HG02840 (cell line): ENCODE measurements around the gene EXOC4.

Experiments used
- ATAC-seq: cut with Tn5 transposase; IDR thresholded peaks from one replicate; pipeline ENCODE4 v1.9.1; 2021; ENCODE audit warnings: mild to moderate bottlenecking, moderate library complexity, moderate number of reproducible peaks; ENCODE audit not compliant: unreplicated experiment, low FRiP score

The EXOC4 gene

DNA sequence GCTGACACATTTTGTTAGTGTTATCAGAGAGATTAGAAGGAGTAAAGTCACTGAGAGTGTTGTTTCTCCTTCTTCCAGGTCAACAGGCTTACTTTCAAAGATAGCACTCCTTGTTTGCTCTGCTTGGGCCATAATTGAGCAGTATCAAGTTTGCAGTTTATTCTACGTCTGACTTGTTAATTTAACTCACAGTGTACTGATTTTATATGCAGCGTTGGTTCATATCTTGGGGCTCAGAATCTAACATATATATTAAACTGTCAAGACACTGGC is 430.2 kb downstream of the EXOC4 start:
- no peak for ATAC-seq

DNA sequence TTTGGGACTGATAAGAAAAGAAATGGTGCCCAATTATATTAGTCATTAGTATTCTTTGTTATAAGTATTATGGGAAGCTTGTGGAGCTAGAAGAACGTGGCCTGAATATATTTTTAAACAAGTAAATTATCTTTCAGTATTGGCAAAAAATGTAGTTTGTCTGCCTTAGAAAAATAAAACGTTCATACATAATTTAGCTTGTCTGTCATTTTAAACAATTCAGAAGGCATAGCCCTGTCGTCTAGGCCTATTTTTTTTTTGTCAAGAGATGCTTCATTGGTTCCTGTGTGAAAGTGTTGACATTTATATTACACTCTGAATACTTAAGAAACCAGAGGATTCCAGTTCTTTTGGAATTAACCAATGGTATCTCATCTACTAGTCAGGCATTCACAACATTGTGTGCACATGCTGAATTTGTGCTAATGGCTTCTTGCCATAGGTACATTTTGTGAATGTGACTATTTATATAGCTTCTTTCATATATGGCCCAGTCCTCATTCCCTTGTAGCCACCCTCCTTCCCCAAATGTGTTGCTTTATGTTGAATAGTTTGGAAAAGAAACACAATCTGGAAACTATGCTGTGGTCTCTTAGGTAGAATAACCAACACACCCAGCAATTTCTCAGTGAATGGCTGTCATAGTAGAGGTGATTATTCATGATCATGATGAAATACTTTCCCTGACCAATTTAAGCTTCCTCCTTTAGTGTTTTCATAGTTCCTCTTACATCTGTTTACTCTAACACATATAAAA is 435.8 kb downstream of the EXOC4 start:
- no peak for ATAC-seq

DNA sequence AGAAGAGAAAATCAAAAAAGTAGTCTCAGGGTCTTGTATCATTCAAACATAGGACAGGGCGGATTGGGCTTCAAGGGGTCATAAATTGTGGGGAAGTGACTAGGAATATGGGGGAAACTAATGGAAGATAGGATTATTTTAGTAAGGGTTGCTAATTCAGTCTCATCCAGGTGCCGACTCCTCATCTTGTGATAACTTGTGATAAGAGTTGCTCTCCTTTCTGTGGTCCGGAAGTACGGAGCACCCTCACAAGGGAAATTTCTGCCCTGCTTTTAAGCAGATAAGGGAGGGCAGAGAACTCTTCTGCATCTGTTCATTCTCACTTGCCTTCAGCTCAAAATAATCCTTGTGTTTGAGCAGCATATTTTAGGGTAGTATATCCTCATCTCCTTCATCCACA is 437.9 kb downstream of the EXOC4 start:
- ATAC-seq = no peak

DNA sequence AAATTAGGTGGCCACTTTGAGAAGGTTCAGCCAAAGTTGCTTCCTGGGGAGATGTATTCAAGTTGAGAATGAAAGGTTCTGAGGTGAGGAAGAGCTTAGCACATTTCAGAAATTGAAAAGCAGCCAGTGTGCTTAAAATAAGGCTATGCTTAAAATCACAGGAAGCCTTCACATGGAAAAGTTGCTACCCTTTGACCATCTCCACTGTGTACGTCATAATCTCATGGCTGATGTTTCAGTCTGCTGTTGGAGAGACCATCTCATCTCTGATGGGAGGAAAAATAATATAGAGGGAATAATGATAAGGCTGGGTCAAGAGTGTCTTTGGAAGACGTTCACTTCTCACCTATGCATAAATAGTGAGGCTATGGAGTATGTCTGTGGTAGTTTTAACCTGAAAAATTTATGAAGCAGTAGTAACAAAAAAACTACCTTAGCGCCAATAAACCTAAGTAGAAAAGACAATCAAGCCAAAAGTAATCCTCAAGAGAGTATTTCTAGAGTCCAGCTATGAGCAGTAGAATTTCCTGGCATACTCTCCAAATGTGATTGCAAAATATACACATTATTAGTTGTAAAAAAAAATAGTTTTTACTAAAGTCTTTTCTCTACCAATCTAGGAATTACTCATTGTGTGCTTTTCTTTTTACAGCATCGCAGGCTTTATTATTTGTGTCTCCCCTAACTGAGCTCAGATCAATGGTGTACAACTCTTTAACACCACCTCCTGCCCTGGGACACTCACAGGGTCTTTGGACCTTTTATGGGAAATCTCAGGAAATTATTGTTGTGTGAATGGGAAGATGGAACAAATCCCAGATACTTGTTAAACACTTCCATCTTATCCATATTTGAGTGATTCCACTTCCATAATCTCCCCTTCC is 439.1 kb downstream of the EXOC4 start:
- no peak for ATAC-seq

DNA sequence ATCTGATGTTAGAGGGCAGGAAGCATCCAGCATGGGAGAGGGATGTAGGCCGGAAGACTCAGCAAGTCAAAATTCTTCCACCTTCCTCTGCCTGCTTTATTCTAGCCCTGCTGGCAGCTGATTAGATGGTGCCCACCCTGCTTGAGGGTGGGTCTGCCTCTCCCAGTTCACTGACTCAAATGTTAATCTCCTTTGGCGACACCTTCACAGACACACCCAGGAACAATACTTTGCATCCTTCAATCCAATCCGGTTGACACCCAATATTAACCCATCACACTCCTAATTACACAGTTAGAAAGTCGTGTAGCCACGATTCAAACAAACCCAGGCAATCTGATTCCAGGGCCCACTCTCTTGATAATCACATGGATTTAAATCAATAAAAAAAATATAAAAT is 440.4 kb downstream of the EXOC4 start:
- ATAC-seq = no peak

DNA sequence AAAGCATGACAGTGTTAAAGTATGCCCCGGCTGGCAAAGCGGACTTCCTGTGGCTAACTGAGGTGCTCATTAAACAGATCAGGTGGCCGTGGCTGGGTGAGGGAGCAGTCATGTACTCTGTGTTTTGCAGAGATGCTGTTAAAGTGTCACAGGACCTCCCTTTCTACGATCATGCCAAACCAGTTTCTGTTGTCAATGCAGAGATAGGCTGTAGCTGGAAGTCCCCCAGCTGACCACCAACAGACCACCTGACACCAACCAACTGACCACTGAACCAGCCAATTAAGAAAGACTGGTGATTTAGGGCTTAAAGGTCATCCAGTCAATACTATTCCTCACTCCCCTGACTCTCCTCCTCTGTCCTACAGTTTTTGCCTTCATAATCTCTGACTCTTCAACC is 443.2 kb downstream of the EXOC4 start:
- no peak for ATAC-seq

DNA sequence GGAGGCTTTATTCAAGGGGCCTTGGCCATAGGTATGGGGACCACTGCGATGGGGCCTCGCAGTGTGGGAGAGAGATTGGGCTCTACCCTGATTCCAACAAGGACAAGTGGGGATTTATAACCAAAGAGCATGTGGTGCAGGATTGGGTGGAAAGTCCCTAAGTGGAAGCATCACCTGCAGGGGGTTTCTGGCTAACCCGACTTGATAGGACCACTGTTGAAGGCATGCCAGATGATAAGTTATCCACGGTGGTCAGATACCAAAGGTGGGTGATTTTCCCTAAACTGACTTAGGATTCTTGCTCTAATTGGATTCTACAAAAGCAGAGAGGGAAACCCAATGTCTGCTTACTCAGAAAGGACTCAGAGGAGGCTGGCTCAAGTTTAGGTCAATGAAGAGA is 444.7 kb downstream of the EXOC4 start:
- ATAC-seq = no peak

DNA sequence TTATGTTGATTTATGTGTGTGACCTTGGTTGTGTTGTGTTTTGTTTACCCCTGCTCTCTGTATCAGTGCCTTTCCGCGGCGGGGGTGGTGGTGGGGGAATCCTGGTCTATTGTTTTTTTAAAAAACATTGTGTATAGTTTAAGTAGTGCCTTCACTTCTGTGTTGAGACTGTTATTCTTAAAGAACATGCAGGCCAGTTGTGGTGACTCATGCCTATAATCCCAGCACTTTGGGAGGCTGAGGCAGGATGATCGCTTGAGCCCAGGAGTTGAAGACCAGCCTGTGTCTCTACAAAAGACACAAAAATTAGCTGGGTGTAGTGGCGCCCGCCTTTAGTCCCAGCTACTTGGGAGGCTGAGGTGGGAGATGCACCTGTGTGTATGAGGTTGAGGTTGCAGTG is 445.2 kb downstream of the EXOC4 start:
- ATAC-seq = no peak

DNA sequence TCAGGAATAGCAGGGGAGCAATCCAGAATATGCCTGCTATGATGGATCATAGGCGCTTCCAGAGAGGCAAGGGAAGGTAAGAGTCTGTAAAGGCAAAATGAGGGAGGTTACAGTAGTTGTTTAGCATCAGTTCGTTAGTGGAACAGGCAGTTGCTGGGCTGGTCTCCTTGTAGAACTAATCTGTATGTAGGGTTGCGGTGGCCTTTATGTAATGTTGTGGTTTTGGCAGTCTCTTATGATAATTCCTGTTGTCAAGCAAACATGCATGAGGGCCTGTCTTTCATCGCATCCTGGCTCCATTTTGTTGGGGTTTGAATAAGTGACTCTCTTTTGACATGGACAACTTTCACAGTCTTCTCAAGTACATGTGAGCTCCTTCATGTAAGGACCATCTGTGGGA is 446.5 kb downstream of the EXOC4 start:
- no peak for ATAC-seq

DNA sequence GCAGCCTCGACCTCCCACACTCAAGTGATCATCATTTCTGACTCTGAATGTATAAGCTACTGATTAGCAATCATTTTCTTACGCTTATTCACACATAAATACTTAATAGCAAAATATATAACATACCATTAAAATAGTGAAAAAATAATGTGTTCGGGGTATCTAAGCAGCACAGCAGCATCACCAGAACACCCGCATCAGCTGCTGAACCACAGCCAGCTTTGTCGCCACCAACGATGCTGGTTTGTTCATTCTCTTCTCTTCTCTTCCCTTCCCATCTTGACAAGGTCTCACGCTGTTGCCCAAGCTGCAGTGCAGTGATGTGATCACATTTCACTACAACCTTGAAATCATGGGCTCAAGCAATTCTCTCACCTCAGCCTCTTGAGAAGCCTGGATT is 449.2 kb downstream of the EXOC4 start:
- no peak for ATAC-seq

DNA sequence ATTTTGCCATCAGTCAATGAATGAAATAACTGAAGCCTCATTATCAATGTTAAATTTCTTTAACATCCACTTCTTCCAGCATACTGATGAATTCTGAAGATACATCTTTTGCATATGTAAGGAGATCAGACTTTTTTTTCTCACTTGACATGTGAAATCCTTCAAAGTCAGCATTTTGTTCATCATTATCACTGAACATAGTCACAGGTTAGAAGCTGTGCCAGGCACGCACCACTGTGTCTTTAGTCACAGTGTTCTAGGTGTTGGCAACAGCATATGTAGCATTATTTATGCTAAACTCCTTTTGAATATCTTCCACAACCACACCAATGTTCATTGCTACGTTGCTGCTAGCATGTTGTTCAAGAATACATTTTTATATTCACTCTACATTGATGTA is 450.1 kb downstream of the EXOC4 start:
- no peak for ATAC-seq

DNA sequence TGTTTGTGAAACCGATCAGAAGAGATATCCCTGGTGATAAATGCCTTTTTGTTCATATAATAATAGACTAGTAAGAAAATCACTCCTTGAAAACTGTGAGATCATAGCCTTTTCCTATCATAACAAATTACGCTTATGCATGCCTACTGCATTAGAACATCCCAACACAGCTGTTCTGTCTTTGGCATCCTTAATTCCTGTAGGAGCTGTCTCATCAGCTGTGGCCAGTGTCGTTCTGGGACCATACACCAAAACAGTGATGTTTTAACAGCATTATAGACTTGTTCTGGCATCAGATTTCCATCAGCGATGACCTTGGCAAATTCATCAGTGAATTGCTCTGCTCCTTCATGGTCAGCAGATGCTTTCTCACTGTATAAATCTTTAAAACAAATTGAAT is 450.7 kb downstream of the EXOC4 start:
- ATAC-seq = no peak

DNA sequence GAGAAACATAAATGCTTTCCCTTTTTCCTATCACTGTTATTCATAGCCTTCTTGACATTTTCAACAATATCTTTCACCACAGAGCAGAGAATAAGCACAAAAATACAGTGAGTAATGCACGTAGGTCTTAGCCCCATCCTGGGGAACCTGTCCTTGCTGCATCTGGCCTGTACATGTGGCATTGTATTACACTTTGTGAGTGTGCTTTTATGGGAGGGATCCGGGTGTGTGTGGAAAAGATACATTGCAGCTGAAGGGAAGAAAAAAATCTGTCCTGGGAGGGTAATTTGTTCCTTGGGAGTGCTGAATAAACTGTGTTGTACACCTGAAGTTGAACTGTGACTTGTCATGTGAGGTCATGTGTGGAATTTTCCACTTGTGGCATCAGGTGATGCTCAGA is 451.6 kb downstream of the EXOC4 start:
- ATAC-seq = no peak

DNA sequence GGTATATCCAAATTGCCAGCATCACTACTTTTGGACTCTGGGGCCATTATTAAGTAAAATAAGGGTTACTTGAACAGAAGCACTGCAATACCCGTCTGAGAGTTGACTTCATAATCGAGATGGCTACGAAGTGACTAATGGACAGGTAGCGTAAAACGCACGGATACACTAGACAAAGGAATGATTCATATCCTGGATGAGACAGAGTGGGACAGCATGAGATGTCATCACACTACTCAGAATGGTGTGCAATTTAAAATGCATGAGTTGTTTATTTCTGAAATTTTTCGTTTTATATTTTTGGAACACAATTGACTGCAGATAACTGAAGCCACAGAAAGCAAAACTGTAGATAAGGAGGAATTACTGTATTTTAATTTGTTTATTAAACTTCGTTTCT is 452.7 kb downstream of the EXOC4 start:
- no peak for ATAC-seq

DNA sequence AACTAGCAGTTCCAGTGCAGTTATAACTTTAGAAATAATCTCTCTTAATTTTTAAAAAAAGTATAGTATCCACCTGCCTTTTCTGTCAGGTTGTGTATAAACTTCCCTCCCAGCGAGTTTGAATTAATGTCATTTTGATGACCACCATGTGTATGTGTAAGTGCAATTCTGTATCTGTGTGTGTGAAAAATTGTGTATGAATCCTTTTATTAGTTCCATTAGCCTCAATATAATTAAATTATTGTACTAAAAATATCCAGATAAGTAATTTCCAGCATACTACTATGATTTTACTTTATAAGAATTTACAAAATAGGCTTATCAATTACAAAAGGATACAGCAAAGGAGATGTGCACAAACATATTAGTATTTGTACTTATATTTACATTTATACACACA is 453.1 kb downstream of the EXOC4 start:
- ATAC-seq = no peak

DNA sequence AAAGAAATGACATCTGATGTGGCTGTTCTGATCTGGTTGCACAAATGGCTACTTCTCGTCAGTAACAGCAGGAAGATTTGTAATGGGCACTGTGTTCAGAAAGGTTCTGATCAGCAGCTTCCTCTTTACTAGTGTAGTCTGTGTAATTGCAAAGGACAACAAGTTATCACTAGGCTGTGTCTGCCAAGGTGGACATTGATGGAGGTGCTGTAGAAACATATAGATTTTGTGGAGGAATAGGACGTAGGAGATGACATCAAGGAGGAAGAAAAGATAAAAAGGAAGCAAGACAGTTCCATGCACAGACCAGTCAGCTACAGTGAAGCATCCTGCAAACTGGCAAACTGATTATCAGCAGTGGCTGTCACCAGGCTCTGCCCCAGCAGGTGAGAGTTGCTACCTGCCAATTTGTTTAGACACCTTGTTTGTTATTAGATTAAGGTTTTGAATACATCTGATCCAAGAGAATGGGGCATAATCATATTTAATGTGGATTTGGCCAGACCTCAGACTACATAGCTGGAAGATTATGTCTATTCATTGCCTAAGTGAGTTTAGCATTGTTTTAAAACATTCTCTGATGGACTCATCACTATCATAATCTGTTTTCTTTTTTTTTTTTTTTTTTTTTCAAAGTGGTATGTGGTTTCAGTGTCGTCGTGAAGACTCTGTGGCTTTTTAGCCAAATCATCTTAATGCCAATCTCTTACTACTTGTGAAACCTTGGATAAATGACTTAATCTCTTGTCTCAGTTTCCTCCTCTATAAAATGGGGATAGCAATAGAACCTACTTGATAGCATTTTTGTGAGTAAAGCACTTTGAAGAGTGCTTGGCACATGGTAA is 456.4 kb downstream of the EXOC4 start:
- ATAC-seq = no peak

DNA sequence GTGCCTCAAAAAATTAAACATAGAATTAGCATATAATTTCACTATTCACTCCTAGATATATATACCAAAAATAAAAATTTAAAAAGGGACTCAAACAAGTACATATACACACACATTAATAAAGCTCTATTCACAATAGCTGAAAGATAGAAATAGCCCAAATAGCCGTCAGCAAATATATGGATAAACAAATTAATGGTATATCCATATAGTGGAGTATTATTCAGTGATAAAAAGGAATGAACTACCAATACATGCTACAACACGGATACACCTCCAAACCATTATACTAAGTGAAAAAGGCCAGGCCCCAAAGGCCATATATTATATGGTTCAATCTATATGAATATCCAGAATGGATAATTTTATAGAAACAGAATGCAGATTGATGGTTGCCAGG is 459.7 kb downstream of the EXOC4 start:
- no peak for ATAC-seq

DNA sequence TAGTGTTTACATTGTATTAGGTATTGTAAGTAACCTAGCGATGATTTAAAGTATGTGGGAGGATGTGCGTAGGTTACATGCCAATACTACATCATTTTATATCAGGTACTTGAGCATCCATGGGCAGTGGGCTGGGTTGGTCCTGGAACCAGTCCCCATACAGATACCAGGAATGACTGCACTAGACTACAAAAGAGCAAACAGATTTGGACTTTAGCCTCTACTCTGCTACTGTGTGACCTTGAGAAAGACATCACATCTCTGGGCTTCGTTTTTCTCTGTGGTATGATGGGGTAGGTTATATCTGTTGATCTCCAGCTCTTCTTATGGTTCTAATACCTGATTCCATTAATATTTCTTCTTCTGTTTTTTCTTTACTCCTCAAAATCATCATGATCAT is 461.8 kb downstream of the EXOC4 start:
- no peak for ATAC-seq

DNA sequence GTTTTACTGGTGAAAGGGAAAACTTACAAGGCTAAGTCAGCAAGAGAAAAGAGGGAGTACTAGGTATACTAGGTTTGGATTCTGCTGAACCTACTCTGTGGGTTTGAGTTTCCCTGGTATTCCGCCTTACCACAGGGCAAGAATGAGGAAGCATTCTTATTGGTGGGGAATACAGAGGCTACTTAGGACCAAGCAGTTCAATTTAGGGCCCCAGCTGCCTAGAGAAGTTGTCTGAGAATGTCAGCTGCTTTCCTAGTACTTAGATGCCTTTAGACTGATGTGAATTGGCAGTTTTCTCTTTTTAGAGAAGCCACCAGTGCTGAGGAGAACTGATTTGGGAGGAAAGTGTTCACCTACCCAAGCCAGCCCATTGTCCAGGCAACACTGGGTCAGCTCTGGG is 465.3 kb downstream of the EXOC4 start:
- no peak for ATAC-seq

DNA sequence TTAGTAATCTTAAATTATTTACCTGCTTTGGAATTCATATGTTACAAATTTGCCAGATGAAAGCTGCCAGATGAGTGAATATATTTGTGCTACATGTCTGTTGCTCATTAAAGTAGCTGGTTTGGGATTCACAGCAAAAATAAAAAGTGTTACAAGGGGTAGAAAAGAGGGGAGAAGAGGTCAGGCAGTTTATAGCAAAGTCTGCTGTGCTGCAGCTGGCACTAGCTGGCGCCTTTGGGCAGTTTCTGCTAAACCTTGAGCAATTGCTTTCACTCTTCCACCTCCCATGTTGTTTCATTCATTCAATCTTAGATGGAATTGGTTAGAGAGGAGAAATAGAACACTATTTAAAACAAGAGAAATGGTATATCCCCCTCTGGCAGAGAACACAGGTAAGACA is 470.2 kb downstream of the EXOC4 start:
- ATAC-seq = no peak

DNA sequence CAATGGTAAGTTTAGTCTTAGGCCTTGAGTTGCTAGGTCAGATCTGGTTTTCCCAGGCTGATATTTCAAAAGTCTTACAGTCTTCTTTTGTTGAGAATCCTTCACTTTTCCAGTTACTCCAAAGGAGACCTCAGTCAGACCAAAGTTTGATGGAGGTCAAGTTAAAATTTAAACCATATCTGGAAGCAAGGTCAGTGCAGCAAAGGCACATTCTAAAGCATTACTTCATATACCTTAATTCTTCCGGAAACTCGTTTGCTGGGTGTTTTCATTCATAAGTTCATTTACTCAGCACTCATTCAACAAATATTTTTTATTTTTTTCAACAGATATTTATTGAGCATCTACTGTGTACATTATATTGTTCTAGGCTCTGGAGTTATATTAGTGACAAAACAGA is 471.3 kb downstream of the EXOC4 start:
- ATAC-seq = no peak
